Measurements from ENCODE around the gene MRPL52. TPM values are rescaled to one million over a fixed set of nuclear protein-coding genes. Genes with fewer than 3 reads are reported as not detected.

The MRPL52 gene
- total RNA-seq, 1 donor from 2014 or later, result 150 TPM

- POLR2A ChIA-PET, result no interaction called here
- ATAC-seq (ENCODE audit: low read depth) (no peak), DNase-seq (no peak)
- Mint-ChIP-seq H3K4me3 (no peak overlapping the region), H3K4me1 (peaks cover 8% of the 10 kb centered on the region), H3K9me3 (no peaks in the 10 kb centered on the region), H3K36me3 (ENCODE audit: low read depth) (no peaks in the 10 kb centered on the region), H3K27me3 (peaks cover 5% of the 10 kb centered on the region), H3K27ac (no peak overlapping the region)
- intact Hi-C loops (cut with micrococcal nuclease), result no loop called here
- CTCF ChIA-PET, result no interaction called here
- no peak for TF ChIP-seq CTCF (IDR thresholded peaks at IDR 0.05)
These were observed 12.1 kb downstream of the MRPL52 start for GRCh38 chr14:22841769-22842168.

GRCh38 chr14:22842211-22843122 is 12.8 kb downstream of the MRPL52 start:
- no peak for DNase-seq
- TF ChIP-seq CTCF (IDR thresholded peaks at IDR 0.05), result no peak
- Mint-ChIP-seq H3K36me3 (ENCODE audit: low read depth) (no peaks in the 10 kb centered on the region), H3K4me1 (peaks cover 3% of the 10 kb centered on the region), H3K4me3 (no peak overlapping the region), H3K27ac (no peak overlapping the region), H3K27me3 (peaks cover 5% of the 10 kb centered on the region), H3K9me3 (no peaks in the 10 kb centered on the region)
- intact Hi-C loops (cut with micrococcal nuclease), result no loop called here
- ATAC-seq (ENCODE audit: low read depth), result no peak
- CTCF ChIA-PET, result no interaction called here
- POLR2A ChIA-PET, result no interaction called here

GRCh38 chr14:22843123-22843925 is 13.6 kb downstream of the MRPL52 start:
- no peak overlapping the region for H3K4me3 Mint-ChIP-seq
- intact Hi-C loops (cut with micrococcal nuclease), result no loop called here
- no peaks in the 10 kb centered on the region for H3K9me3 Mint-ChIP-seq
- H3K27ac Mint-ChIP-seq, result no peak overlapping the region
- no peak for ATAC-seq (ENCODE audit: low read depth)
- no peaks in the 10 kb centered on the region for H3K36me3 Mint-ChIP-seq (ENCODE audit: low read depth)
- no peak for TF ChIP-seq CTCF (IDR thresholded peaks at IDR 0.05)
- peaks cover 5% of the 10 kb centered on the region for H3K27me3 Mint-ChIP-seq
- DNase-seq, result no peak
- ChIA-PET CTCF (no interaction called here), POLR2A (no interaction called here)
- H3K4me1 Mint-ChIP-seq, result no peaks in the 10 kb centered on the region

GRCh38 chr14:22844221-22845102 is 14.8 kb downstream of the MRPL52 start:
- Mint-ChIP-seq H3K9me3 (no peaks in the 10 kb centered on the region), H3K27ac (no peak overlapping the region), H3K27me3 (peaks cover 9% of the 10 kb centered on the region), H3K36me3 (ENCODE audit: low read depth) (no peaks in the 10 kb centered on the region), H3K4me3 (no peak overlapping the region), H3K4me1 (no peaks in the 10 kb centered on the region)
- ChIA-PET CTCF (interaction anchor here (0.6 kb wide), 1 partner anchor 260 kb away, joined by 3 read pairs; no protein-coding TSS in a partner anchor), POLR2A (interaction anchor here (0.7 kb wide), 1 partner anchor 14 kb away, joined by 6 read pairs; no protein-coding TSS in a partner anchor)
- DNase-seq (no peak), ATAC-seq (ENCODE audit: low read depth) (no peak)
- intact Hi-C loops (cut with micrococcal nuclease), result no loop called here
- no peak for TF ChIP-seq CTCF (IDR thresholded peaks at IDR 0.05)

Data from activated B cell treated with CpG ODN at 0.5 μM for 24 hours (primary cell).